ENCODE data around the gene AUTS2. TPM values are rescaled to one million over a fixed set of nuclear protein-coding genes. Genes with fewer than 3 reads are reported as not detected.

The AUTS2 gene
- total and polyA plus RNA-seq, 2 of the 8 experiments (the other 6 are each of a cell fraction or from before 2014, with no cell fraction given): 25.9 to 101 TPM

DNA sequence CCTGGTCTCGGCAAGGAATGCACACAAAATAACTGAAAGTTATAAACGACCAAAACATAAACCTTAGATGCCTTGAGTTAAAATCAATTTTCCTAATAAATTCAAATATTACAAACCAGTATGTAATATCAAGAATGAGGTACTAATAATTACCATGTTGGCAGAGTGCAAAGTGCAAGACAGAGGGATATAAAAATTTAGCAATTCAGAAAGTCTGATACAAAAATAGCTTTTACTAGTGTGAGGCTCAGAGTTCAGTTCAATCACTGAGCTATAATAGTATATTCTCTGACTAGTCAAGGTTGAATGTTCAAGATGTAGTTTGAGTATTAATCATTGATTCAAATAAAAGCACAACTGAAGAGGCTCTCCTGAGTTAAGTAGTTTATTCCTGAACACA lies 4.8 kb upstream of the AUTS2 start:
- Histone ChIP-seq H2AK5ac (ENCODE audit: low read depth, low read length) (no peak overlapping the region), H3K23ac (ENCODE audit: insufficient read length) (no peak overlapping the region), H3K9me3 (ENCODE audit: insufficient read depth in 2 of 2, low read depth in 1 of 2, low read length in 1 of 2) (no peaks in the 10 kb centered on the region), H3K27me3 (replicated peaks in 1 of 4; ENCODE audit: control insufficient read depth in 3 of 4, extremely low read depth in 1 of 4, insufficient read depth in 3 of 4, low read length in 3 of 4) (peaks cover 20 to 31% (median 24%) of the 10 kb centered on the region in 4 experiments), H2BK20ac (ENCODE audit: low read length) (no peak overlapping the region), H3K4me2 (ENCODE audit: insufficient read depth in 1 of 2, low read depth in 2 of 2, low read length in 2 of 2) (no peak overlapping the region), H3K56ac (replicated peaks; ENCODE audit: insufficient read length, low read depth, low read length) (no peak overlapping the region), H3K4ac (replicated peaks; ENCODE audit: insufficient read length, low read depth, low read length) (no peak overlapping the region), H3K4me1 (replicated peaks in 1 of 4; ENCODE audit: control insufficient read depth in 3 of 4, insufficient read depth in 4 of 4, low read length in 3 of 4) (no peaks in the 10 kb centered on the region), H3K23me2 (ENCODE audit: low read depth, low read length) (peaks cover 5% of the 10 kb centered on the region; the same call in 1 of the 2 replicates), H3K36me3 (ENCODE audit: control insufficient read depth in 2 of 4, insufficient read depth in 4 of 4, low read length in 3 of 4) (no peaks in the 10 kb centered on the region), H3K14ac (ENCODE audit: insufficient read length) (no peak overlapping the region), H3K9ac (replicated peaks in 1 of 4; ENCODE audit: extremely low read depth in 1 of 4, low read depth in 3 of 4, low read length in 3 of 4) (no peak overlapping the region), H3K79me1 (ENCODE audit: low read depth, low read length) (no peaks in the 10 kb centered on the region), H2BK12ac (ENCODE audit: low read depth, low read length) (no peak overlapping the region), H2AFZ (ENCODE audit: low read length) (no peak overlapping the region), H4K91ac (replicated peaks; ENCODE audit: insufficient read length, low read length) (no peak overlapping the region), H2BK120ac (replicated peaks; ENCODE audit: low read depth, low read length) (no peak overlapping the region), H4K8ac (ENCODE audit: extremely low read depth, insufficient read depth, low read length) (no peak overlapping the region), H3K4me3 (ENCODE audit: extremely low read depth in 1 of 4, insufficient read depth in 2 of 4, low read depth in 3 of 4, low read length in 4 of 4) (no peak overlapping the region), H3K18ac (ENCODE audit: extremely low read depth, low read length) (no peak overlapping the region), H2BK15ac (ENCODE audit: low read length) (no peak overlapping the region), H4K20me1 (replicated peaks in 1 of 2; ENCODE audit: control insufficient read depth in 1 of 2, insufficient read depth in 2 of 2, low read length in 2 of 2) (no peaks in the 10 kb centered on the region), H4K5ac (ENCODE audit: insufficient read length, low read depth, low read length) (no peak overlapping the region), H3K79me2 (ENCODE audit: control insufficient read depth in 1 of 2, insufficient read depth in 2 of 2, low read length in 2 of 2) (no peaks in the 10 kb centered on the region), H2BK5ac (ENCODE audit: low read depth, low read length) (no peak overlapping the region), H3K27ac (ENCODE audit: low read depth, low read length) (no peak overlapping the region)
- WGBS, 2 experiments (ENCODE audit: extremely low coverage in 1 of 2, insufficient coverage in 1 of 2, insufficient read length in 1 of 2, insufficient replicate concordance in 2 of 2, low coverage in 1 of 2, low lambda C conversion rate in 2 of 2, missing lambda C conversion rate in 1 of 2): 88% methylated on average over 2 of the region's 2 CpGs; no CpG with 5 or more reads in 1 of the 2 experiments
- ChIA-PET POLR2A (ENCODE audit: partially characterized antibody) (no interaction called here), CTCF (ENCODE audit: partially characterized antibody) (interaction anchor here (0.8 kb wide), 1 partner anchor 51 kb away, joined by 3 read pairs; no protein-coding TSS in a partner anchor)
- no peak for TF ChIP-seq CTBP2 (IDR thresholded peaks at IDR 0.05; ENCODE audit: borderline replicate concordance, insufficient read depth, insufficient read length, low read length)
- no peak for TF ChIP-seq SIN3A (conservative IDR thresholded peaks at IDR 0.05 in 1 of 2, IDR thresholded peaks at IDR 0.05 in 1 of 2; ENCODE audit: low read depth in 1 of 2, low read length in 2 of 2)
- TF ChIP-seq TEAD4 (IDR thresholded peaks at IDR 0.05; ENCODE audit: low read depth, low read length): no peak
- no peak for TF ChIP-seq EGR1 (IDR thresholded peaks at IDR 0.05; ENCODE audit: borderline replicate concordance, low read depth, low read length)
- no peak for TF ChIP-seq BCL11A (IDR thresholded peaks at IDR 0.05; ENCODE audit: low read depth in 2 of 2, low read length in 2 of 2)
- no peak for TF ChIP-seq CHD1 (IDR thresholded peaks at IDR 0.05; ENCODE audit: low read depth, low read length)
- TF ChIP-seq, protein P1, sequence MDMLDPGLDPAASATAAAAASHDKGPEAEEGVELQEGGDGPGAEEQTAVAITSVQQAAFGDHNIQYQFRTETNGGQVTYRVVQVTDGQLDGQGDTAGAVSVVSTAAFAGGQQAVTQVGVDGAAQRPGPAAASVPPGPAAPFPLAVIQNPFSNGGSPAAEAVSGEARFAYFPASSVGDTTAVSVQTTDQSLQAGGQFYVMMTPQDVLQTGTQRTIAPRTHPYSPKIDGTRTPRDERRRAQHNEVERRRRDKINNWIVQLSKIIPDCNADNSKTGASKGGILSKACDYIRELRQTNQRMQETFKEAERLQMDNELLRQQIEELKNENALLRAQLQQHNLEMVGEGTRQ (IDR thresholded peaks at IDR 0.05; ENCODE audit: low read length): no peak
- TF ChIP-seq, protein P2, sequence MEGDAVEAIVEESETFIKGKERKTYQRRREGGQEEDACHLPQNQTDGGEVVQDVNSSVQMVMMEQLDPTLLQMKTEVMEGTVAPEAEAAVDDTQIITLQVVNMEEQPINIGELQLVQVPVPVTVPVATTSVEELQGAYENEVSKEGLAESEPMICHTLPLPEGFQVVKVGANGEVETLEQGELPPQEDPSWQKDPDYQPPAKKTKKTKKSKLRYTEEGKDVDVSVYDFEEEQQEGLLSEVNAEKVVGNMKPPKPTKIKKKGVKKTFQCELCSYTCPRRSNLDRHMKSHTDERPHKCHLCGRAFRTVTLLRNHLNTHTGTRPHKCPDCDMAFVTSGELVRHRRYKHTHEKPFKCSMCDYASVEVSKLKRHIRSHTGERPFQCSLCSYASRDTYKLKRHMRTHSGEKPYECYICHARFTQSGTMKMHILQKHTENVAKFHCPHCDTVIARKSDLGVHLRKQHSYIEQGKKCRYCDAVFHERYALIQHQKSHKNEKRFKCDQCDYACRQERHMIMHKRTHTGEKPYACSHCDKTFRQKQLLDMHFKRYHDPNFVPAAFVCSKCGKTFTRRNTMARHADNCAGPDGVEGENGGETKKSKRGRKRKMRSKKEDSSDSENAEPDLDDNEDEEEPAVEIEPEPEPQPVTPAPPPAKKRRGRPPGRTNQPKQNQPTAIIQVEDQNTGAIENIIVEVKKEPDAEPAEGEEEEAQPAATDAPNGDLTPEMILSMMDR (IDR thresholded peaks at IDR 0.05; ENCODE audit: control extremely low read depth in 1 of 3, insufficient read depth in 1 of 3, low read depth in 1 of 3, low read length in 3 of 3): no peak
- TF ChIP-seq RFX5 (IDR thresholded peaks at IDR 0.05; ENCODE audit: borderline replicate concordance, low read depth, low read length): no peak
- TF ChIP-seq SUZ12 (IDR thresholded peaks at IDR 0.05; ENCODE audit: low read length): no peak
- FAIRE-seq: no peak
- no peak for DNase-seq (ENCODE audit: low read depth in 1 of 2, low spot score in 2 of 2)
